ENCODE data around the gene SPINK13.

DNA sequence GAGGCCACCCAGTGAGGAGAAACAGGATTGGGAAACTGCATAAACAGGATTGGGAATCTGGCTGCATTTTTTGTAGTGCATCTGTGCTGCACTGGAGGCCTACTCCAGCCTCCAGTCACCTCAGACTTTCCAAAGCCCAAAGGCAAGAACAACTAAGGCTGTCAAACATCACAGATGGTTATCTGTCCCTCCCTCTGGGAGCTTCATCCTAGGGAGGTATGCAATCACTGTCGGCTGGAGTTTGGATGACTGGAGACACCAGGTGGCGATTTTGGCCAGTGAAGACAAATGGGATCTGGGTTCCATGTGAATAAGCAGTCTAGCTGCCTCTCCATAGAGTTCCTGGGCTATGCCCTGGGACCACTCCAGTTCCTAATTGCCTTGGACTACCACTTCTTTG is 9.3 kb upstream of the SPINK13 start:
- no peak for TF ChIP-seq POLR2AphosphoS5 (IDR thresholded peaks at IDR 0.05; ENCODE audit: low read depth, low read length)
- TF ChIP-seq TAF1 (IDR thresholded peaks at IDR 0.05; ENCODE audit: borderline replicate concordance, insufficient read depth, low read length), result no peak
- no peak for TF ChIP-seq SIN3A (IDR thresholded peaks at IDR 0.05; ENCODE audit: borderline replicate concordance, insufficient read depth, low read length)
- TF ChIP-seq, protein P1, sequence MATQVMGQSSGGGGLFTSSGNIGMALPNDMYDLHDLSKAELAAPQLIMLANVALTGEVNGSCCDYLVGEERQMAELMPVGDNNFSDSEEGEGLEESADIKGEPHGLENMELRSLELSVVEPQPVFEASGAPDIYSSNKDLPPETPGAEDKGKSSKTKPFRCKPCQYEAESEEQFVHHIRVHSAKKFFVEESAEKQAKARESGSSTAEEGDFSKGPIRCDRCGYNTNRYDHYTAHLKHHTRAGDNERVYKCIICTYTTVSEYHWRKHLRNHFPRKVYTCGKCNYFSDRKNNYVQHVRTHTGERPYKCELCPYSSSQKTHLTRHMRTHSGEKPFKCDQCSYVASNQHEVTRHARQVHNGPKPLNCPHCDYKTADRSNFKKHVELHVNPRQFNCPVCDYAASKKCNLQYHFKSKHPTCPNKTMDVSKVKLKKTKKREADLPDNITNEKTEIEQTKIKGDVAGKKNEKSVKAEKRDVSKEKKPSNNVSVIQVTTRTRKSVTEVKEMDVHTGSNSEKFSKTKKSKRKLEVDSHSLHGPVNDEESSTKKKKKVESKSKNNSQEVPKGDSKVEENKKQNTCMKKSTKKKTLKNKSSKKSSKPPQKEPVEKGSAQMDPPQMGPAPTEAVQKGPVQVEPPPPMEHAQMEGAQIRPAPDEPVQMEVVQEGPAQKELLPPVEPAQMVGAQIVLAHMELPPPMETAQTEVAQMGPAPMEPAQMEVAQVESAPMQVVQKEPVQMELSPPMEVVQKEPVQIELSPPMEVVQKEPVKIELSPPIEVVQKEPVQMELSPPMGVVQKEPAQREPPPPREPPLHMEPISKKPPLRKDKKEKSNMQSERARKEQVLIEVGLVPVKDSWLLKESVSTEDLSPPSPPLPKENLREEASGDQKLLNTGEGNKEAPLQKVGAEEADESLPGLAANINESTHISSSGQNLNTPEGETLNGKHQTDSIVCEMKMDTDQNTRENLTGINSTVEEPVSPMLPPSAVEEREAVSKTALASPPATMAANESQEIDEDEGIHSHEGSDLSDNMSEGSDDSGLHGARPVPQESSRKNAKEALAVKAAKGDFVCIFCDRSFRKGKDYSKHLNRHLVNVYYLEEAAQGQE (IDR thresholded peaks at IDR 0.05; ENCODE audit: insufficient read depth in 1 of 2, low read depth in 2 of 2, low read length in 2 of 2), result no peak
